GM12878 (cell line): ENCODE data around the gene PRC1. TPM values are rescaled to one million over a fixed set of nuclear protein-coding genes. Genes with fewer than 3 reads are reported as not detected.

Source experiments
- ATAC-seq: fragments of 200-7000 bp; cut with Tn5 transposase; 3 replicates; pipeline ENCODE4 v1.9.1; 2020; ENCODE audit warnings: mild to moderate bottlenecking, moderate library complexity
- BruUV-seq: library from RNA; stranded (reverse); fragments of 400-500 nt; replicated peaks from 2 replicates; lab custom pipeline; 2021; lab: Mats Ljungman, UMichigan
- CTCF ChIA-PET: fragments of 300-600 bp; sonication (Branson Sonifier 250); formaldehyde crosslinking; extraction: SDS; loops from one replicate; lab custom pipeline; 2021; ENCODE audit warnings: inconsistent platforms; lab: Yijun Ruan, JAX
- POLR2A ChIA-PET: fragments of 350-600 bp; formaldehyde crosslinking; extraction: SDS; loops from one replicate; lab custom pipeline; 2021; ENCODE audit warnings: inconsistent platforms; lab: Charles Lee
- RAD21 ChIA-PET: fragments of 300-600 bp; sonication (Branson Sonifier 250); formaldehyde crosslinking; loops from one replicate; lab custom pipeline; 2023; ENCODE audit warnings: antibody characterized with exemption; ENCODE audit not compliant: unreplicated experiment; lab: Charles Lee
- SMC1A ChIA-PET: fragments of 300-600 bp; sonication (Branson Sonifier 250); formaldehyde crosslinking; loops from one replicate; lab custom pipeline; 2023; ENCODE audit not compliant: unreplicated experiment, uncharacterized antibody; lab: Charles Lee
- DNase-seq: peaks from one replicate; pipeline ENCODE4 v3.0.0-alpha.2; 2011; ENCODE audit warnings: low read depth, low spot score
- FAIRE-seq: peaks from 3 replicates; lab custom pipeline; 2011; peaks lifted over from hg19 to GRCh38; lab: Jason Lieb, UNC
- H2AFZ ChIP-seq: 2 replicates; pipeline ENCODE4 v1.6.0; 2011; ENCODE audit warnings: low read depth, low read length, control low read depth; ENCODE audit not compliant: control insufficient read depth
- H3K27ac ChIP-seq: 2 replicates; pipeline ENCODE4 v1.5.1; 2011; ENCODE audit warnings: control low read depth; ENCODE audit not compliant: control insufficient read depth, insufficient read depth
- H3K27me3 ChIP-seq, 2 experiments: replicated peaks in 1 of 2; 2 replicates each; pipeline versions ENCODE4 v1.6.0 to v1.6.1; 2011; ENCODE audit warnings: low read length in 1 of 2; ENCODE audit not compliant: control insufficient read depth in 2 of 2, insufficient read depth in 2 of 2
- H3K36me3 ChIP-seq, 2 experiments: 2 replicates each; pipeline ENCODE4 v1.5.1; 2011; ENCODE audit warnings: low read length in 1 of 2; ENCODE audit not compliant: control insufficient read depth in 2 of 2, insufficient read depth in 2 of 2
- H3K4me1 ChIP-seq: 2 replicates; pipeline ENCODE4 v1.6.1; 2011; ENCODE audit warnings: mild to moderate bottlenecking, low read length, moderate library complexity, mixed read lengths; ENCODE audit not compliant: control insufficient read depth, insufficient read depth
- H3K4me2 ChIP-seq: 2 replicates; pipeline ENCODE4 v1.6.0; 2011; ENCODE audit warnings: control low read depth; ENCODE audit not compliant: control insufficient read depth, insufficient read depth
- H3K4me3 ChIP-seq: fragments of 200-600 bp; sonication (generic); 2 replicates; pipeline ENCODE4 v1.5.1; 2016
- H3K79me2 ChIP-seq: 2 replicates; pipeline ENCODE4 v1.6.0; 2011; ENCODE audit warnings: low read length; ENCODE audit not compliant: control insufficient read depth, insufficient read depth
- H3K9ac ChIP-seq: 2 replicates; pipeline ENCODE4 v1.8.0; 2011; ENCODE audit warnings: low read length, control low read depth, mixed read lengths; ENCODE audit not compliant: control insufficient read depth, insufficient read depth
- H3K9me3 ChIP-seq: replicated peaks from 3 replicates; pipeline ENCODE4 v1.5.1; 2011; ENCODE audit warnings: mild to moderate bottlenecking, low read length; ENCODE audit not compliant: control insufficient read depth, insufficient read depth
- H4K20me1 ChIP-seq: 2 replicates; pipeline ENCODE4 v1.6.0; 2011; ENCODE audit not compliant: control insufficient read depth, insufficient read depth
- IRF4 ChIP-seq: IDR thresholded peaks from 2 replicates; pipeline ENCODE4 v1.6.1; 2011; ENCODE audit warnings: low read depth, low read length
- MEF2A ChIP-seq: IDR thresholded peaks from 2 replicates; pipeline ENCODE4 v1.6.1; 2011; ENCODE audit warnings: low read depth, mild to moderate bottlenecking, low read length, moderate library complexity; ENCODE audit not compliant: insufficient read depth
- TBL1XR1 ChIP-seq: IDR thresholded peaks from 2 replicates; pipeline ENCODE4 v1.6.1; 2012; ENCODE audit warnings: low read depth, low read length, improper control_type of control experiment
- TCF3 ChIP-seq: IDR thresholded peaks from 2 replicates; pipeline ENCODE4 v1.6.1; 2012; ENCODE audit warnings: low read depth, mild to moderate bottlenecking, low read length, borderline replicate concordance; ENCODE audit not compliant: insufficient read depth
- ZNF217 ChIP-seq: fragments of 450-650 bp; IDR thresholded peaks from 2 replicates; pipeline ENCODE4 v1.6.1; 2017; ENCODE audit warnings: antibody characterized with exemption, mild to moderate bottlenecking
- WGBS: methylation state at CpG from one replicate; pipeline ENCODE4 v1.1.6; 2016; ENCODE audit warnings: low lambda C conversion rate; ENCODE audit not compliant: insufficient replicate concordance, insufficient coverage; ENCODE audit errors: missing lambda C conversion rate; 5-methylcytosine and 5-hydroxymethylcytosine counted together
- in situ Hi-C: fragments of 300-500 bp; cut with MboI; formaldehyde crosslinking; loops from 9 replicates; pipeline ENCODE4 v1.14.3; 2018; ENCODE audit warnings: mixed read lengths
- intact Hi-C: fragments of 100-400 bp; cut with micrococcal nuclease; formaldehyde crosslinking; loops from one replicate; pipeline ENCODE4 v1.14.2; 2022; ENCODE audit not compliant: unreplicated experiment
- polyA plus RNA-seq, 11 experiments: library from polyadenylated mRNA; depleted of rRNA in 4 of 11; unstranded in 6 of 11; stranded (reverse) in 5 of 11; fragments of >200 nt; fragmentation: Nextera tagmentation in 4 of 11; fragmentation: Illumina TruSeq in 1 of 11; extraction: Ambion mirVana in 4 of 11; extraction: Trizol in 1 of 11; gene quantifications; 1 replicate in 1 of 11; 2 replicates in 10 of 11; pipeline versions ENCODE4 v1.2.1 to v1.2.3, GENCODE V29; 2011 to 2016; ENCODE audit warnings: inconsistent platforms in 2 of 11, missing spikeins in 2 of 11, low read depth in 1 of 11
- total RNA-seq, 4 experiments: library from RNA; depleted of rRNA in 3 of 4; stranded (reverse); fragments of >200 nt in 3 of 4; fragmentation: Illumina TruSeq in 1 of 4; extraction: Trizol in 1 of 4; gene quantifications; 2 replicates each; pipeline versions ENCODE4 v1.2.1 to v1.2.3, GENCODE V29; 2013 to 2021
- TF ChIP-seq, protein P1 (sequence below): IDR thresholded peaks from 2 replicates; pipeline ENCODE4 v1.6.1; 2012; ENCODE audit warnings: mild to moderate bottlenecking, low read depth, low read length

PRC1 gene
- total and polyA plus RNA-seq, 10 of the 15 experiments (the other 5 are each of a cell fraction or from before 2014, with no cell fraction given), result 100 to 241 (median 131) TPM

DNA sequence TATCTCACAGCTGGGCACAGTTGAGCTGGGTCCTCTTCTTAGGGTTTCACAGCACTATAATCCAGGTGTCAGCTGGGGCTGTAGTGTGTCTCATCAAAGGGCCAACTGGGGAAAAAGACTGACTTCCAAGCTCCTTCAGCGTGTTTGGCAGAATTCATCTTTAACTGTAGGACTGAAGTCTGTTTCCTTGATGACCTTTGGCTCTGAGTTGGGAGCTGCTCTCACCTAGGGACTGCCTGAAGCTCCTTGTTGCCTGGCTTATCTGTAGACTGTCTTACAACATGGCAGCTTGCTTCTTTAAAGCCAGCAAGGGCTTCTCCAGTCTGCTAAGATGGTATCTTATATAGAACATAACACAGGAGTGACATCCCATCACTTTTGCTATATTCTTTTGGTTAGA, 33.3 kb upstream of the PRC1 start:
- no peak overlapping the region for H2AFZ ChIP-seq
- no peak for TF ChIP-seq TCF3
- TF ChIP-seq, protein P1, sequence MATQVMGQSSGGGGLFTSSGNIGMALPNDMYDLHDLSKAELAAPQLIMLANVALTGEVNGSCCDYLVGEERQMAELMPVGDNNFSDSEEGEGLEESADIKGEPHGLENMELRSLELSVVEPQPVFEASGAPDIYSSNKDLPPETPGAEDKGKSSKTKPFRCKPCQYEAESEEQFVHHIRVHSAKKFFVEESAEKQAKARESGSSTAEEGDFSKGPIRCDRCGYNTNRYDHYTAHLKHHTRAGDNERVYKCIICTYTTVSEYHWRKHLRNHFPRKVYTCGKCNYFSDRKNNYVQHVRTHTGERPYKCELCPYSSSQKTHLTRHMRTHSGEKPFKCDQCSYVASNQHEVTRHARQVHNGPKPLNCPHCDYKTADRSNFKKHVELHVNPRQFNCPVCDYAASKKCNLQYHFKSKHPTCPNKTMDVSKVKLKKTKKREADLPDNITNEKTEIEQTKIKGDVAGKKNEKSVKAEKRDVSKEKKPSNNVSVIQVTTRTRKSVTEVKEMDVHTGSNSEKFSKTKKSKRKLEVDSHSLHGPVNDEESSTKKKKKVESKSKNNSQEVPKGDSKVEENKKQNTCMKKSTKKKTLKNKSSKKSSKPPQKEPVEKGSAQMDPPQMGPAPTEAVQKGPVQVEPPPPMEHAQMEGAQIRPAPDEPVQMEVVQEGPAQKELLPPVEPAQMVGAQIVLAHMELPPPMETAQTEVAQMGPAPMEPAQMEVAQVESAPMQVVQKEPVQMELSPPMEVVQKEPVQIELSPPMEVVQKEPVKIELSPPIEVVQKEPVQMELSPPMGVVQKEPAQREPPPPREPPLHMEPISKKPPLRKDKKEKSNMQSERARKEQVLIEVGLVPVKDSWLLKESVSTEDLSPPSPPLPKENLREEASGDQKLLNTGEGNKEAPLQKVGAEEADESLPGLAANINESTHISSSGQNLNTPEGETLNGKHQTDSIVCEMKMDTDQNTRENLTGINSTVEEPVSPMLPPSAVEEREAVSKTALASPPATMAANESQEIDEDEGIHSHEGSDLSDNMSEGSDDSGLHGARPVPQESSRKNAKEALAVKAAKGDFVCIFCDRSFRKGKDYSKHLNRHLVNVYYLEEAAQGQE, result no peak
- TF ChIP-seq TBL1XR1, result no peak
- no peak for TF ChIP-seq ZNF217
- no peak for TF ChIP-seq MEF2A
- no peak for TF ChIP-seq IRF4
- in situ Hi-C loops, result no loop called here

More for the DNA sequence above, 33.3 kb upstream of the PRC1 start:
- CTCF ChIA-PET, result interaction anchor here (0.8 to 2.1 kb wide), 3 partner anchors 46 to 241 kb away, joined by 3 to 6 read pairs (median 4); no protein-coding TSS in a partner anchor
- Histone ChIP-seq H3K27ac (no peak overlapping the region), H3K9me3 (no peaks in the 10 kb centered on the region), H3K9ac (no peak overlapping the region), H4K20me1 (no peaks in the 10 kb centered on the region), H3K36me3 (no peaks in the 10 kb centered on the region), H3K27me3 (no peaks in the 10 kb centered on the region), H3K79me2 (no peaks in the 10 kb centered on the region; the same call in 1 of the 2 replicates), H3K4me2 (no peak overlapping the region), H3K4me1 (no peaks in the 10 kb centered on the region), H3K4me3 (no peak overlapping the region)
- ATAC-seq (no peak), DNase-seq (no peak), FAIRE-seq (no peak)
- intact Hi-C loops, result no loop called here
- BruUV-seq, result no TSS peak
- POLR2A ChIA-PET, result no interaction called here
- SMC1A ChIA-PET, result interaction anchor here (0.6 to 1.4 kb wide), 2 partner anchors 9 to 66 kb away, joined by 3 read pairs; no protein-coding TSS in a partner anchor
- WGBS, result 0% methylated on average over 1 of the region's 1 CpG
- RAD21 ChIA-PET, result interaction anchor here (1.0 kb wide), 1 partner anchor 92 kb away, joined by 3 read pairs; the partner anchor contains the start of gene UNC45A
